ENCODE data around the gene FAM174B. TPM values are rescaled to one million over a fixed set of nuclear protein-coding genes. Genes with fewer than 3 reads are reported as not detected.

FAM174B gene
- total RNA-seq, 4 donors from 2014 or later = 2.2 to 8.5 (median 4.4) TPM

DNA sequence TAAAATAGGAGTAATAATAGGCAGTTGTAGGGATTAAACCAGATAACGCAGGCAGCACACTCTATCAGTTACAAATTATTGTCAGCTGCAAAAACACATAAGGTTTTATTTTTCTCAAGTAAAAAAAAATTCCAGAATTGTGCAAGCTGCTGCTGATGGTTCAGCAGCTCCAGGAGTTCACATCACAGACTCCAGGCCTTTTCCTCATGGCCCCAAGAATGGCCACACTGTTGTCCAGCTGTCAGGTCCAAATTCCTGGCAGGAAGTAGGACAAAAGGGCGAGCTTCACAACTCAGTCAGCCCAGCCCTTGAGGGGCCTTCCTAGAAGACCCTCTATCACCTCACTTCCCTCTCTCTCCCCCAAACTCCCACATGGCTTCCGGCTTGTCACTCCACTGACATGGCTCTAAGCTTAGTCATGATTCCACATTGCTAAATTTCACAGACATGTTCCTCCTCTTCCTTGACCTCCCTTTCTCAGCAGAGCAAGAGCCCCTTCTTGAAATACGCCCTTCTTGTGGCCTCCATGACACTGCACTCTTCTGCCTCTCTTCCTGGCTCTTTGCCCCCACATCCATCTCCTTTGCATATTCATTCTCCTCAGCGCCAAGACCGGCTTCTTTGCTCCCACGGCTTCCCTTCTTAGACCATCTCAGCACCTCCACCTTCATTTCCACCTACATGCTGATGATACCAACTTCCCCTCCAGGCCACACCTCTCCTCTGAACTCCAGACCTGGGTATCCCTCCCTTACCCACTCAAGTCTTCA is 27.4 kb upstream of the FAM174B start:
- TF ChIP-seq, protein P1, sequence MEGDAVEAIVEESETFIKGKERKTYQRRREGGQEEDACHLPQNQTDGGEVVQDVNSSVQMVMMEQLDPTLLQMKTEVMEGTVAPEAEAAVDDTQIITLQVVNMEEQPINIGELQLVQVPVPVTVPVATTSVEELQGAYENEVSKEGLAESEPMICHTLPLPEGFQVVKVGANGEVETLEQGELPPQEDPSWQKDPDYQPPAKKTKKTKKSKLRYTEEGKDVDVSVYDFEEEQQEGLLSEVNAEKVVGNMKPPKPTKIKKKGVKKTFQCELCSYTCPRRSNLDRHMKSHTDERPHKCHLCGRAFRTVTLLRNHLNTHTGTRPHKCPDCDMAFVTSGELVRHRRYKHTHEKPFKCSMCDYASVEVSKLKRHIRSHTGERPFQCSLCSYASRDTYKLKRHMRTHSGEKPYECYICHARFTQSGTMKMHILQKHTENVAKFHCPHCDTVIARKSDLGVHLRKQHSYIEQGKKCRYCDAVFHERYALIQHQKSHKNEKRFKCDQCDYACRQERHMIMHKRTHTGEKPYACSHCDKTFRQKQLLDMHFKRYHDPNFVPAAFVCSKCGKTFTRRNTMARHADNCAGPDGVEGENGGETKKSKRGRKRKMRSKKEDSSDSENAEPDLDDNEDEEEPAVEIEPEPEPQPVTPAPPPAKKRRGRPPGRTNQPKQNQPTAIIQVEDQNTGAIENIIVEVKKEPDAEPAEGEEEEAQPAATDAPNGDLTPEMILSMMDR (IDR thresholded peaks at IDR 0.05; ENCODE audit: low read depth) = no peak

DNA sequence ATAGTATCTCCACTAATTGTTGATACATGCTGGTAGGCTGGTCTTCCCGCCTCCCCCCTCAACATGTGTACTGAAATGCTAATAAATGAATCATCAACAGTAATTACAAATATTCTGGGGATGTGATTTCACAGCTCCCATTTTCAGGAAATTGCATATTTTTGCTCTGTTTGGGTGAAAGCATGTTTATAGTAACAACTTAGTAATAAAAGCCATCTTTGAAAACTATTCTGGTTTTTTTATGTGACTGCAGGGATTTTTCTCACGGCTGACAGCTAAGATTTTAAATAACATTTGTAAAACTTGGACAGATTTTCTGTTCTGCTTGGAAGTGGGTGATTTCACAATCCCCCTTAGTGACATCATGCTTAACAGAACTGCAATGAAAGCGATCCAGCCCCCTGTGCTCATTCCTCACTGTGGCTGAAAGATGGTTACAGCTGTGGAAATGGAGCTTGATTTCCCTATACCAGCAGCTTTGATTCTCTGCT is 25.6 kb upstream of the FAM174B start:
- TF ChIP-seq, protein P1 (IDR thresholded peaks at IDR 0.05; ENCODE audit: low read depth) = no peak

DNA sequence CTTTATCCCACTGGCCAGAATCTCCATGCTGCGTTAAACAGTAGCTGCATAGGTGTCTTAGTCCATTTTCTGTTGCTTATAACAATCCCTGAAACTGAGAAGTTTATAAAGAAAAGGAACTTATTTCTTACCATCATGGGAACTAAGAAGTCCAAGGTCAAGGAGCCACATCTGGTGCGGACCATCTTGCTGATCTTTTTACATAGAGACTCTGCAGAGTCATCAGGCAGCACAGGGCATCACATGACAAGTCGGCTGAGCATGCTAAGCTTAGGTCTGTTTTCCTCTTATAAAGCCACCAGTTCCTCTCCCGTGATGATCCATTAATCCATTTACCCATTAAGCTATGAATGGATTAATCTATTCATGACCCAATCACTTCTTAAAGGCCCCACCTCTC is 22.4 kb upstream of the FAM174B start:
- TF ChIP-seq, protein P1 (IDR thresholded peaks at IDR 0.05; ENCODE audit: low read depth) = no peak

DNA sequence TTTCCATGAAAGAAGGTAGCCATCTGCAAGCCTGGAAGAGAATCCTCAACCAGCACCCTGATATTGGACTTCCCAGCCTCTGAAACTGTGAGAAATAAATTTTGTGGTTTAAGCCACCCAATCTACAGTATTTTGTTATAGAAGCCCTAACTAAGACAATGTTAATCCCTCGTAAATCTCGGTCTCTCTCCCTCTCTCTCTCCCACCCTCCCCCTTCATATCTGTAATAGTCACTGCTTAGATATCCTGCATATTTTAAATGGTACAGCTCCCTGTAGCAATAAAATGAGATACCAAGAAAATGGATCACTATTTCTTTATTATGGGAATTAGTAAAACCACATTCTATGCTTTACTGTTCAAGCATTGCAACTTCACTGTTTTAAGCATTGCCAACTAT is 21.0 kb upstream of the FAM174B start:
- TF ChIP-seq, protein P1 (IDR thresholded peaks at IDR 0.05; ENCODE audit: low read depth) = no peak

DNA sequence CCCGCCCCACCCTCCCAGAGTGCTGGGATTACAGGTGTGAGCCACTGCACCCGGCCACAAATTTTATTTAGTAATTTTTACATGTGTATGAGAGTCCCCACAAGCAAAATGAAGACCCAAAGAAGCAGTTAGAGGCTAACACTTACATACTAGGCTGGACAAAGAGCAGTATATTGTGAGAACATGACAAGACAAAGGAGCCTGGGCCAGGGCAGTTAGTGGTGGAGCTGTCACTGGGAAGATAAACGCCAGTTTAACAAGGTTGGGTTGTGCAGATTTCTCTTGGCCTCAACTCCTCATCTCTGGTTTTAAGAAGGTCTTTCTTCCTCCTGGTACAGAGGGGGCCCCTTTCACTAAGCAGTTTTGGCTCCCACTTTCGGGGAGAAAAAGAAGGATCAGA is 19.9 kb upstream of the FAM174B start:
- TF ChIP-seq, protein P1 (IDR thresholded peaks at IDR 0.05; ENCODE audit: low read depth) = no peak

DNA sequence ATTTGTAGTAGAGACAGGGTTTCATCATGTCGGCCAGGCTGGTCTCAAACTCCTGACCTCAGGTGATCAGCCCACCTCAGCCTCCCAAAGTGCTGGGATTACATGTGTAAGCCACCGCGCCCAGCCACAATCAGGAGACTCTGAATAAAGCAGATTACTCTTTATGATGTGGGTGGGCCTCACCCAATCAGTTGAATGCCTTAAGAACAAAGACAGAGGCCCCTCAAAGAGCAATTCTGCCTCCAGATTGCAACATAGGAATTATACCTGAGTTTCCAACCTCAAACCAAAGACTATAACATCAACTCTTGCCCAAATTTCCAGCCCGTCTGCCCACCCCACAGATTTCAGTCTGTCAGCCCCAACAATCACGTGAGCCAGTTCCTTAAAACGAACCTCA is 18.8 kb upstream of the FAM174B start:
- TF ChIP-seq, protein P1 (IDR thresholded peaks at IDR 0.05; ENCODE audit: low read depth) = no peak

DNA sequence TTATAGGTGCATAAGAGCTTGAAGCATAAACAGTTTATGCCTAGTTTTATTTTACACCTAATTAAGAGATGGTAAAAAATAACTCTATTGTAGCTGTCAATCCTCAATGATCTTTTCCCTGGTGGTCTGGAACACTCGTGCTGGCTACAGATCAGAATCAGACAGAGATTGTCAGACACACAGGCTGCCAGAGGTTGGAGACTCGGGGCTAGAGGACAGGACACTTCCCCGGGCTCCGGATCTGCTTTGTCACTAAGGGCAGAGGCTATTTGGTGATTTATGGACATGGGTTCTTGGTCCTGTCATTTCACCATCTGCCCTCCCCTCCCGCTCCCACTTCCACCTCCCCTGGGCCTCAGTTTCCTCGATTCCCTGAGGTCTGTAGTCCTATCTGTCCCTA is 16.5 kb upstream of the FAM174B start:
- TF ChIP-seq, protein P1 (IDR thresholded peaks at IDR 0.05; ENCODE audit: low read depth) = no peak

All from subcutaneous adipose tissue (tissue), 4 donors.